Measurements from ENCODE around the gene VWA3A. TPM values are rescaled to one million over a fixed set of nuclear protein-coding genes. Genes with fewer than 3 reads are reported as not detected.

Gene VWA3A
- polyA plus RNA-seq, 2 of the 4 experiments (the other 2 are of a cell fraction) = 0.17 TPM; not detected in 1

DNA sequence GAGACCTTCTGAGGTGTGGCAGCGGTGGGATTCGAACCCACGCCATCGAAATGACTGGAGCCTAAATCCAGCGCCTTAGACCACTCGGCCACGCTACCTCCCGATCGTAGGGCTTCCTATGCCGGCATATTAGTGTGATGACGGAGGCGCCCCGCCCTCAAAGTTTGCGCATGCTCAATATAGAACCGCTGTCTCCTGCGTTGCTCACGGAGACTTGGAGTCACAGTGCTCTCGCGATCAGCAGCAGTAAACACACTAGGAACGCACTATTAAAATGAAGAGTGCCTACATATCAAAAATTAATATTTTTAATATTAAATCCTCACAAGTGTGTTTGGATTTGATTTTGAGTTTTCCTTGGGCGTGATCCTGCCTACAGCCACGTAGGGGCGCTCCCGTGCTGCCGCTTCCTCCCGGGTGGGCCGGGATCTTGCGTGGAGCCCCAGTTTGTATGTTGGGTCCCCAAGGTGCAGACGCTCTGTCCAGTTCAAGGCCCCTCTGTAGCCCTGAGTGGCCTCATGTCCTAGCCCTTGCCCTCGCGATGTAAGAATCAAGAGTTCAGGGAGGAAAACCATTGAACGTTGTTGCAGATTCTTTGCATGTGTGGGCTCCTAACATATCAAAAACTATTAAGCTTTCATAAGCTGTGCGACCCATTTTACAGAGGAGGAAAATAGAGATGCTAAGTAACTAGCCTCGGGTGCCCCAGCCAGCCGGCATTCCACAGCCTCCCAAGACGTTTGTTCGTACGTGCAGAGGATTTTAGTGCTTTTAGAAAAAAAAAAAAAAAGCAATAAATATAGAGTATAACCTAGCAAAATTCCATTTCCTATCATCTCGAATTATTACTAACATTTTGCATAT lies 103.6 kb downstream of the VWA3A start (continued):
- no peak for TF ChIP-seq NFE2L2 (conservative IDR thresholded peaks at IDR 0.05; ENCODE audit: low read length)
- TF ChIP-seq HEYL (CRISPR knock-in tag; IDR thresholded peaks at IDR 0.05) = no peak
- TF ChIP-seq, protein P1, sequence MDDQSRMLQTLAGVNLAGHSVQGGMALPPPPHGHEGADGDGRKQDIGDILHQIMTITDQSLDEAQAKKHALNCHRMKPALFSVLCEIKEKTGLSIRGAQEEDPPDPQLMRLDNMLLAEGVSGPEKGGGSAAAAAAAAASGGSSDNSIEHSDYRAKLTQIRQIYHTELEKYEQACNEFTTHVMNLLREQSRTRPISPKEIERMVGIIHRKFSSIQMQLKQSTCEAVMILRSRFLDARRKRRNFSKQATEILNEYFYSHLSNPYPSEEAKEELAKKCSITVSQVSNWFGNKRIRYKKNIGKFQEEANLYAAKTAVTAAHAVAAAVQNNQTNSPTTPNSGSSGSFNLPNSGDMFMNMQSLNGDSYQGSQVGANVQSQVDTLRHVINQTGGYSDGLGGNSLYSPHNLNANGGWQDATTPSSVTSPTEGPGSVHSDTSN (IDR thresholded peaks at IDR 0.05) = no peak
- no peak for TF ChIP-seq NPAS2 (CRISPR knock-in tag; IDR thresholded peaks at IDR 0.05; ENCODE audit: borderline replicate concordance)
- TF ChIP-seq, protein P2, sequence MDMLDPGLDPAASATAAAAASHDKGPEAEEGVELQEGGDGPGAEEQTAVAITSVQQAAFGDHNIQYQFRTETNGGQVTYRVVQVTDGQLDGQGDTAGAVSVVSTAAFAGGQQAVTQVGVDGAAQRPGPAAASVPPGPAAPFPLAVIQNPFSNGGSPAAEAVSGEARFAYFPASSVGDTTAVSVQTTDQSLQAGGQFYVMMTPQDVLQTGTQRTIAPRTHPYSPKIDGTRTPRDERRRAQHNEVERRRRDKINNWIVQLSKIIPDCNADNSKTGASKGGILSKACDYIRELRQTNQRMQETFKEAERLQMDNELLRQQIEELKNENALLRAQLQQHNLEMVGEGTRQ (IDR thresholded peaks at IDR 0.05) = no peak
- TF ChIP-seq, protein P3, sequence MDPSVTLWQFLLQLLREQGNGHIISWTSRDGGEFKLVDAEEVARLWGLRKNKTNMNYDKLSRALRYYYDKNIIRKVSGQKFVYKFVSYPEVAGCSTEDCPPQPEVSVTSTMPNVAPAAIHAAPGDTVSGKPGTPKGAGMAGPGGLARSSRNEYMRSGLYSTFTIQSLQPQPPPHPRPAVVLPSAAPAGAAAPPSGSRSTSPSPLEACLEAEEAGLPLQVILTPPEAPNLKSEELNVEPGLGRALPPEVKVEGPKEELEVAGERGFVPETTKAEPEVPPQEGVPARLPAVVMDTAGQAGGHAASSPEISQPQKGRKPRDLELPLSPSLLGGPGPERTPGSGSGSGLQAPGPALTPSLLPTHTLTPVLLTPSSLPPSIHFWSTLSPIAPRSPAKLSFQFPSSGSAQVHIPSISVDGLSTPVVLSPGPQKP (IDR thresholded peaks at IDR 0.05; ENCODE audit: low read depth, low read length) = no peak
- TF ChIP-seq FOSB (CRISPR knock-in tag; IDR thresholded peaks at IDR 0.05) = no peak
- no peak for TF ChIP-seq FOXS1 (CRISPR knock-in tag; IDR thresholded peaks at IDR 0.05)
- TF ChIP-seq JUN (IDR thresholded peaks at IDR 0.05) = no peak
- TF ChIP-seq EHMT2 (IDR thresholded peaks at IDR 0.05; ENCODE audit: low read depth) = no peak
- TF ChIP-seq TFCP2L1 (CRISPR knock-in tag; IDR thresholded peaks at IDR 0.05) = no peak
- TF ChIP-seq, protein P4, sequence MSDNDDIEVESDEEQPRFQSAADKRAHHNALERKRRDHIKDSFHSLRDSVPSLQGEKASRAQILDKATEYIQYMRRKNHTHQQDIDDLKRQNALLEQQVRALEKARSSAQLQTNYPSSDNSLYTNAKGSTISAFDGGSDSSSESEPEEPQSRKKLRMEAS (IDR thresholded peaks at IDR 0.05) = peak; percentile 47
- no peak for TF ChIP-seq CBX8 (IDR thresholded peaks at IDR 0.05)
- TF ChIP-seq EHF (CRISPR knock-in tag; IDR thresholded peaks at IDR 0.05) = no peak
- TF ChIP-seq HDAC2 (IDR thresholded peaks at IDR 0.05) = peak; percentile 89; the same call in 1 of the 2 replicates
- no peak for TF ChIP-seq FOSL2 (IDR thresholded peaks at IDR 0.05)
- no peak for TF ChIP-seq FOSL2 (CRISPR knock-in tag; IDR thresholded peaks at IDR 0.05)
- 0 out of 2 replicates have a peak, but pooled peaks have one; percentile 41 for TF ChIP-seq RARB (CRISPR knock-in tag; IDR thresholded peaks at IDR 0.05)
- TF ChIP-seq EP300 (IDR thresholded peaks at IDR 0.05) = no peak
- no peak for TF ChIP-seq MAFK (IDR thresholded peaks at IDR 0.05; ENCODE audit: partially characterized antibody)
- TF ChIP-seq TP53 (CRISPR knock-in tag; IDR thresholded peaks at IDR 0.05) = no peak
- no peak for TF ChIP-seq BHLHE40 (IDR thresholded peaks at IDR 0.05; ENCODE audit: low read depth, low read length)
- 0 out of 2 replicates have a peak, but pooled peaks have one; percentile 42 for TF ChIP-seq MYC (IDR thresholded peaks at IDR 0.05; ENCODE audit: borderline replicate concordance, low read length)
- no peak for TF ChIP-seq POLR2AphosphoS2 (conservative IDR thresholded peaks at IDR 0.05; ENCODE audit: low read length)
- TF ChIP-seq CBX2 (IDR thresholded peaks at IDR 0.05; ENCODE audit: borderline replicate concordance, low read depth) = no peak
- TF ChIP-seq, protein P5, sequence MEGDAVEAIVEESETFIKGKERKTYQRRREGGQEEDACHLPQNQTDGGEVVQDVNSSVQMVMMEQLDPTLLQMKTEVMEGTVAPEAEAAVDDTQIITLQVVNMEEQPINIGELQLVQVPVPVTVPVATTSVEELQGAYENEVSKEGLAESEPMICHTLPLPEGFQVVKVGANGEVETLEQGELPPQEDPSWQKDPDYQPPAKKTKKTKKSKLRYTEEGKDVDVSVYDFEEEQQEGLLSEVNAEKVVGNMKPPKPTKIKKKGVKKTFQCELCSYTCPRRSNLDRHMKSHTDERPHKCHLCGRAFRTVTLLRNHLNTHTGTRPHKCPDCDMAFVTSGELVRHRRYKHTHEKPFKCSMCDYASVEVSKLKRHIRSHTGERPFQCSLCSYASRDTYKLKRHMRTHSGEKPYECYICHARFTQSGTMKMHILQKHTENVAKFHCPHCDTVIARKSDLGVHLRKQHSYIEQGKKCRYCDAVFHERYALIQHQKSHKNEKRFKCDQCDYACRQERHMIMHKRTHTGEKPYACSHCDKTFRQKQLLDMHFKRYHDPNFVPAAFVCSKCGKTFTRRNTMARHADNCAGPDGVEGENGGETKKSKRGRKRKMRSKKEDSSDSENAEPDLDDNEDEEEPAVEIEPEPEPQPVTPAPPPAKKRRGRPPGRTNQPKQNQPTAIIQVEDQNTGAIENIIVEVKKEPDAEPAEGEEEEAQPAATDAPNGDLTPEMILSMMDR (IDR thresholded peaks at IDR 0.05) = peak; percentile 94

All from A549 (cell line).